HepG2 (cell line): ENCODE results near the gene MAPK8. TPM values are rescaled to one million over a fixed set of nuclear protein-coding genes. Genes with fewer than 3 reads are reported as not detected.

Experiments
- ATAC-seq: fragments of 200-7000 bp; cut with Tn5 transposase; 3 replicates; pipeline ENCODE4 v1.9.1; 2020; ENCODE audit warnings: mild to moderate bottlenecking, moderate library complexity
- BruUV-seq: library from RNA; stranded (reverse); fragments of 400-500 nt; replicated peaks from 2 replicates; lab custom pipeline; 2021; lab: Mats Ljungman, UMichigan
- CTCF ChIA-PET: fragments of 300-600 bp; formaldehyde crosslinking; extraction: SDS; loops from one replicate; lab custom pipeline; 2021; ENCODE audit warnings: low total read pairs, inconsistent platforms, low intra/inter-chr PET ratio; lab: Yijun Ruan, JAX
- POLR2A ChIA-PET: fragments of 350-600 bp; sonication (Branson Sonifier 250); formaldehyde crosslinking; loops from one replicate; lab custom pipeline; 2020; ENCODE audit warnings: antibody characterized with exemption, inconsistent platforms; lab: Yijun Ruan, JAX
- DNase-seq: peaks from one replicate; pipeline ENCODE4 v3.0.0-alpha.2; 2015; ENCODE audit warnings: low spot score
- FAIRE-seq: peaks from 3 replicates; lab custom pipeline; 2011; peaks lifted over from hg19 to GRCh38; lab: Jason Lieb, UNC
- H2AFZ ChIP-seq: one replicate; pipeline ENCODE4 v1.6.1; 2011; ENCODE audit warnings: low read length, inconsistent platforms
- H3K27ac ChIP-seq: fragments of 300-600 bp; 3 replicates; pipeline ENCODE4 v1.8.0; 2011; ENCODE audit warnings: mixed run types, mild to moderate bottlenecking, mixed read lengths, low read length, inconsistent platforms; ENCODE audit not compliant: insufficient read depth; ENCODE audit errors: extremely low read length
- H3K27me3 ChIP-seq, 2 experiments: fragments of 200-600 bp in 1 of 2; 2 replicates in 1 of 2; 3 replicates in 1 of 2; pipeline versions ENCODE4 v1.6.0 to v1.8.0; 2011; ENCODE audit warnings: low read length in 2 of 2, mild to moderate bottlenecking in 2 of 2, moderate library complexity in 2 of 2, inconsistent platforms in 1 of 2; ENCODE audit not compliant: insufficient read depth in 2 of 2, control insufficient read depth in 1 of 2
- H3K36me3 ChIP-seq, 2 experiments: fragments of 200-600 bp in 1 of 2; replicated peaks in 1 of 2; 2 replicates in 1 of 2; 3 replicates in 1 of 2; pipeline versions ENCODE4 v1.5.1 to v1.8.0; 2011; ENCODE audit warnings: low read length in 2 of 2, inconsistent platforms in 1 of 2; ENCODE audit not compliant: insufficient read depth in 2 of 2, control insufficient read depth in 1 of 2
- H3K4me1 ChIP-seq: 2 replicates; pipeline ENCODE4 v1.5.1; 2012; ENCODE audit warnings: low read length, inconsistent platforms; ENCODE audit not compliant: insufficient read depth
- H3K4me2 ChIP-seq: 2 replicates; pipeline ENCODE4 v1.6.0; 2011; ENCODE audit warnings: low read depth, low read length, inconsistent platforms
- H3K4me3 ChIP-seq, 3 experiments: fragments of 200-600 bp in 1 of 3; sonication (generic), shearing (Covaris generic) in 1 of 3; replicated peaks in 1 of 3; 2 replicates each; pipeline ENCODE4 v1.5.1; 2011 to 2016; ENCODE audit warnings: low read length in 3 of 3, inconsistent platforms in 2 of 3, low read depth in 2 of 3, mild to moderate bottlenecking in 2 of 3, control low read depth in 1 of 3, mixed read lengths in 1 of 3; ENCODE audit not compliant: insufficient read depth in 1 of 3
- H3K79me2 ChIP-seq: one replicate; pipeline ENCODE4 v1.6.1; 2011; ENCODE audit warnings: low read length, inconsistent platforms; ENCODE audit not compliant: insufficient read depth
- H3K9ac ChIP-seq: 2 replicates; pipeline ENCODE4 v1.6.0; 2011; ENCODE audit warnings: mild to moderate bottlenecking, low read depth, low read length, inconsistent platforms; ENCODE audit not compliant: insufficient read depth
- H3K9me3 ChIP-seq: 2 replicates; pipeline ENCODE4 v1.5.1; 2012; ENCODE audit warnings: mild to moderate bottlenecking, low read length
- H4K20me1 ChIP-seq: 2 replicates; pipeline ENCODE4 v1.6.0; 2011; ENCODE audit warnings: inconsistent platforms, mild to moderate bottlenecking, low read length, moderate library complexity; ENCODE audit not compliant: insufficient read depth
- BCL6 ChIP-seq: IDR thresholded peaks from 2 replicates; pipeline ENCODE4 v1.6.1; 2016; ENCODE audit warnings: missing genetic modification reagents, missing compliant biosample characterization
- GABPB1 ChIP-seq: IDR thresholded peaks from 2 replicates; pipeline ENCODE4 v1.6.1; 2016; ENCODE audit warnings: mild to moderate bottlenecking, missing genetic modification reagents, moderate library complexity, missing compliant biosample characterization
- HIC2 ChIP-seq: sonication (generic); formaldehyde crosslinking; IDR thresholded peaks from 2 replicates; pipeline ENCODE4 v1.9.0; 2022; ENCODE audit warnings: low read depth, missing genetic modification reagents
- HOXA3 ChIP-seq: sonication (generic); formaldehyde crosslinking; IDR thresholded peaks from 2 replicates; pipeline ENCODE4 v1.5.0; 2020; ENCODE audit warnings: missing genetic modification reagents
- SAP130 ChIP-seq: IDR thresholded peaks from 2 replicates; pipeline ENCODE4 v1.6.1; 2016; ENCODE audit warnings: low read depth
- ZNF557 ChIP-seq: sonication (generic); formaldehyde crosslinking; IDR thresholded peaks from 2 replicates; pipeline ENCODE4 v1.4.0; 2020; ENCODE audit warnings: missing genetic modification reagents
- ZSCAN20 ChIP-seq: sonication (generic); formaldehyde crosslinking; IDR thresholded peaks from 2 replicates; pipeline ENCODE4 v1.4.0; 2020; ENCODE audit warnings: missing genetic modification reagents, mild to moderate bottlenecking, borderline replicate concordance
- WGBS: methylation state at CpG from one replicate; pipeline ENCODE4 v1.1.6; 2017; ENCODE audit warnings: low lambda C conversion rate; 5-methylcytosine and 5-hydroxymethylcytosine counted together
- in situ Hi-C: cut with HindIII; loops from 2 replicates; pipeline ENCODE4 v1.10.0; 2017; ENCODE audit warnings: low pct_unique_long_range_greater_than_20kb; ENCODE audit not compliant: extremely low pct_ligation_motif_present
- intact Hi-C: fragments of 100-400 bp; cut with micrococcal nuclease; formaldehyde crosslinking; loops from one replicate; pipeline ENCODE4 v1.10.0; 2022; ENCODE audit not compliant: unreplicated experiment
- polyA plus RNA-seq, 8 experiments: library from polyadenylated mRNA; depleted of rRNA in 3 of 8; stranded (reverse) in 7 of 8; unstranded in 1 of 8; fragments of >200 nt; fragmentation: Illumina TruSeq in 4 of 8; extraction: Trizol in 4 of 8; gene quantifications; 2 replicates each; pipeline versions ENCODE4 v1.2.1 to v1.2.3, GENCODE V29; 2011 to 2016; ENCODE audit warnings: low read depth in 4 of 8, missing spikeins in 1 of 8, mixed read lengths in 1 of 8; ENCODE audit not compliant: insufficient read depth in 1 of 8
- total RNA-seq, 5 experiments: library from RNA; depleted of rRNA; stranded (reverse); fragments of >200 nt; fragmentation: Illumina TruSeq; extraction: Trizol; gene quantifications; 2 replicates each; pipeline ENCODE4 v1.2.3, GENCODE V29; 2016; ENCODE audit warnings: low read depth in 1 of 5
- TF ChIP-seq, protein P1 (sequence below): sonication (generic); formaldehyde crosslinking; conservative IDR thresholded peaks from 2 replicates; pipeline ENCODE4 v1.8.0; 2022; ENCODE audit warnings: low read depth, missing genetic modification reagents

Gene MAPK8
- total and polyA plus RNA-seq, 2 of the 13 experiments (the other 11 are each of a cell fraction or from before 2014, with no cell fraction given): 41.6 to 47.3 TPM

GRCh38 chr10:48474765-48475365, 168.4 kb downstream of the MAPK8 start:
- in situ Hi-C loops (no loop called here), intact Hi-C loops (no loop called here)
- WGBS: 36% methylated on average over 3 of the region's 3 CpGs
- POLR2A ChIA-PET: no interaction called here
- ATAC-seq (no peak), DNase-seq (no peak), FAIRE-seq (no peak)
- CTCF ChIA-PET: no interaction called here
- Histone ChIP-seq H4K20me1 (no peaks in the 10 kb centered on the region), H2AFZ (no peak overlapping the region), H3K4me2 (no peak overlapping the region), H3K27me3 (peaks cover 0 to 2% of the 10 kb centered on the region in 2 experiments; a peak in 2 of 5 replicates), H3K9ac (no peak overlapping the region), H3K4me3 (no peak overlapping the region), H3K4me1 (peaks cover 9% of the 10 kb centered on the region; the same call in 1 of the 2 replicates), H3K9me3 (no peaks in the 10 kb centered on the region), H3K79me2 (no peaks in the 10 kb centered on the region), H3K36me3 (no peaks in the 10 kb centered on the region), H3K27ac (no peak overlapping the region)
- no TSS peak for BruUV-seq
- TF ChIP-seq HIC2 (CRISPR knock-in tag): no peak

GRCh38 chr10:48475943-48476278, 169.4 kb downstream of the MAPK8 start:
- TF ChIP-seq GABPB1 (no peak), SAP130 (CRISPR knock-in tag) (no peak), ZSCAN20 (CRISPR knock-in tag) (no peak), HOXA3 (CRISPR knock-in tag) (no peak), BCL6 (no peak), ZNF557 (CRISPR knock-in tag) (no peak)
- TF ChIP-seq, protein P1, sequence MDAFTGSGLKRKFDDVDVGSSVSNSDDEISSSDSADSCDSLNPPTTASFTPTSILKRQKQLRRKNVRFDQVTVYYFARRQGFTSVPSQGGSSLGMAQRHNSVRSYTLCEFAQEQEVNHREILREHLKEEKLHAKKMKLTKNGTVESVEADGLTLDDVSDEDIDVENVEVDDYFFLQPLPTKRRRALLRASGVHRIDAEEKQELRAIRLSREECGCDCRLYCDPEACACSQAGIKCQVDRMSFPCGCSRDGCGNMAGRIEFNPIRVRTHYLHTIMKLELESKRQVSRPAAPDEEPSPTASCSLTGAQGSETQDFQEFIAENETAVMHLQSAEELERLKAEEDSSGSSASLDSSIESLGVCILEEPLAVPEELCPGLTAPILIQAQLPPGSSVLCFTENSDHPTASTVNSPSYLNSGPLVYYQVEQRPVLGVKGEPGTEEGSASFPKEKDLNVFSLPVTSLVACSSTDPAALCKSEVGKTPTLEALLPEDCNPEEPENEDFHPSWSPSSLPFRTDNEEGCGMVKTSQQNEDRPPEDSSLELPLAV (CRISPR knock-in tag): no peak
- Histone ChIP-seq H3K27me3 (peaks cover 0 to 12% of the 10 kb centered on the region in 2 experiments; a peak in 2 of 5 replicates), H2AFZ (no peak overlapping the region), H3K9ac (no peak overlapping the region), H3K9me3 (no peaks in the 10 kb centered on the region), H3K79me2 (no peaks in the 10 kb centered on the region), H3K4me2 (no peak overlapping the region), H4K20me1 (no peaks in the 10 kb centered on the region), H3K27ac (no peak overlapping the region), H3K4me1 (no peaks in the 10 kb centered on the region), H3K36me3 (no peaks in the 10 kb centered on the region), H3K4me3 (no peak overlapping the region)
- ATAC-seq: no peak
- ChIA-PET CTCF (no interaction called here), POLR2A (no interaction called here)
- no peak for FAIRE-seq
- intact Hi-C loops: no loop called here
- 29% methylated on average over 4 of the region's 4 CpGs for WGBS
- BruUV-seq: no TSS peak
- in situ Hi-C loops: no loop called here
- no peak for DNase-seq
